HG03457 (cell line): ENCODE data around the gene SLC16A7.
"Not testable (repeated sequence)": the region's sequence is repeated elsewhere in the genome, so short reads cannot be mapped to it uniquely, and the experiment has no call there.

Experiments used
- ATAC-seq: cut with Tn5 transposase; IDR thresholded peaks from one replicate; pipeline ENCODE4 v1.9.1; 2021; ENCODE audit warnings: moderate number of reproducible peaks; ENCODE audit not compliant: unreplicated experiment

The SLC16A7 gene

DNA sequence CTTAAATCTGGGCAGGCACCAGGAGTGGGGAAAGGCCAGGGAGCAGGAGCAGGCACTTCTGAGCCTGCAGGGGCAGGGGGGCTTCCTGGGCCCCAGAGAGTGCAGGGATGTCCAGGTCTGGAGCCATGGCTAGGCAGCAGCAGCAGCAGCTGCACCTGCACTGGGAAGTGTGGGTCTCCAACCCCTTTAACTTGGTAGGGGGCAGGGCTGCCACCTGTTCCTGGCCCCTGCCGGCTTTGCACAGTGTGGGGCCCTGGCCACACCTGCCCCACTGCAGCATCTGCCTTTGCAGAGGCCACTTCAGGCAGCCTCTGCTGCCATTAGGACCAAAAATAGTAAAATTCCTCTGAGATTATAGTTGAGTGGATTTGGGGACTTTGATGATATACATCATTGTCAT lies 138.5 kb downstream of the SLC16A7 start:
- no peak for ATAC-seq

- ATAC-seq, result no peak
Measured at GRCh38 chr12:59735231-59735630, 139.4 kb downstream of the SLC16A7 start.

- ATAC-seq, result no peak
Measured at GRCh38 chr12:59736359-59736758, 140.5 kb downstream of the SLC16A7 start.

DNA sequence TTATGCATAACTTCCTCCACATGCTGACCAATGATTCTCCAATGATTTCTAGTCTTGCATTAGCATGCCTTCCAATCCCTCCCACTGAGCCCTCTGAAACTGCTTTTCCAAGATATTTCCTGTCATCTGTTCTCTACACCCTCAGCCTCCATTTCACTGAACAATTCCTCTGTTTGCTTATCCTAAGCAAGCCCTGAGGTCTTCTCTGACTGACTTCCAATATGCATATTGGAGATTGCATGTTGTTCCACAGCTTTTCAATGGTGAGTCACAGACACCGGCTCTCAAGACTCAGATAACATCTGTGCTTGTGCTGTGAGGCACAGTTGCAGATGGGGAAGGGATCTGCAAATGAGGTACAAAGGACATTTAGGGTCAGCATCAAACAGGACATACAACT lies 141.0 kb downstream of the SLC16A7 start:
- ATAC-seq, result no peak

DNA sequence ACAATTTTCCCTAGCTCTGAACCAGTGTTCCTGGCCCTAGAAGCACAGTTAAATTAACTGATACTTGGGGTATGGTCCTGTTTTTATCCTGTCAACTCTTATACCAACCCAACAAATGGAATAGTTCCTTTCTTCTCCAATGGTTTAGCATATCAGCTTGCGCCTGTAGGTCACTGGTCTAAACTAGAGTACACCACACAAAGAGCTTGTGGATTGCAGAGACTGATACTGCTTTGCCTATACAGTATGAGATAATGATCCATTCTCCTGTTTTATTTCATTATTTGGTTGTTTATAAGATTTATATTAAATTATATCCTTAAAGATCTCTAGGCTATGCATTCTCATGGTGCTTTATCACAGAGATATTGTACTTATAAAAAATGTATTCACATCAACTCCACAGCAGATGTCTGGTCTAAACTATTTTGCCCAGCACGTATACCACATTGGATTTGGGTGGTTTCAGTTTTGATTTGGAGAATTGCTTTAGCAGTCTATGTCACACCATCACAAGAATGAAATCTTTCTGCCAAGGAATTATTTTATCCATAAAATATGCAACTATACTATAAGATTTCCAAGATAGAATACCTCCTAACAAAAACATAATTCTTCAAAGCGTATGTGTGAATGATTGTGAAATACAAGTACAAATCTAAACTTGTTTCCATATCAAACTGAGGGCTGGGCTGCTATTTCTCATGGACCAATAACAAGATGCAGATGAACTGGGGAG lies 142.1 kb downstream of the SLC16A7 start:
- no peak for ATAC-seq

GRCh38 chr12:59742841-59743240 lies 147.0 kb downstream of the SLC16A7 start:
- ATAC-seq, result no peak

DNA sequence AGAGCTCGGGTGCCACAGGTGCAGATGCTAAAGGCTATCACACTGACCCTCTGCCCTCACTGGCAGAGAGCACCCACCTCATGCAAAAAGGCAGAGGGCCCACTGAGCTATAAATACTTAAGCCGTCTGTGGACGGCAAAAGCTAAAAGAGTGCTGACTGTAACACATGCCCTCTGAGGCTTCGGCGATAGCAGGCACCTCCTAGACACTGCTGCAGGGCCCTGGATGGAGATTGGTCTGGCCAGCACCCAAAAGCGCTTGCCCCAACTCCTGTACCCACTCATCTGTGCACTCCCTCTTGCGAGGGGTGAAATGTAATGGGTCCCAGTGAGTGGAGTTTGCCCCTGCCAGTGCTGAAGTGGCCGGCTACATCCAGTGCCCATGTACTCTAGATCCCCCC lies 148.7 kb downstream of the SLC16A7 start:
- no peak for ATAC-seq

DNA sequence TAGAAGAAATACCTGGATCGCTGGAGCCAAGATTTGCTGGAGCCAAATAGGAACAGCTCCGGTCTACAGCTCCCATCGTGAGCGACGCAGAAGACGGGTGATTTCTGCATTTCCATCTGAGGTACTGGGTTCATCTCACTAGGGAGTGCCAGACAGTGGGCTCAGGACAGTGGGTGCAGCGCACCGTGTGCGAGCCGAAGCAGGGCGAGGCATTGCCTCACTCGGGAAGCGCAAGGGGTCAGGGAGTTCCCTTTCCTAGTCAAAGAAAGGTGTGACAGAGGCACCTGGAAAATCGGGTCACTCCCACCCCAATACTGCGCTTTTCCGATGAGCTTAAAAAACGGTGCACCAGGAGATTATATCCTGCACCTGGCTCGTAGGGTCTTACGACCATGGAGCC lies 155.3 kb downstream of the SLC16A7 start:
- not testable (repeated sequence) for ATAC-seq

DNA sequence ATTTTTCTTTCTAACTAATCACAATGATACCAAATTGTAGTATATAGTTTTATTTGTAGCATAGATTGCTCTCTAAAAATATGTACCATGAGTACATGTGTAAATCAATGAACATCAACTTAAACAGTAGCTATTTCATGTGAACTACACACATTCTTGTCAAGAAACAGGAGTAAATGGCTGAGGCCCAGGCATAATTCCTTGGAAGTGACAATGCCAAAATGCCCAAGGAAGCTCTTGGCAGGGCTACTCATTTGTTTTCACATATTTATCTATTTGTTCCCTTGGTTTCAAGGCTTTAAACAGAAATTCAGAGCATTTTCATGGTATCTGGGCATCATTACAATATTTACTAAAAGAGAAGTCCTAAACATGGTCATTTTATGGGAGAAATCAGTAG lies 165.7 kb downstream of the SLC16A7 start:
- ATAC-seq, result no peak

GRCh38 chr12:59763835-59764234 lies 168.0 kb downstream of the SLC16A7 start:
- peak; percentile 69 for ATAC-seq

GRCh38 chr12:59768031-59768430 lies 172.2 kb downstream of the SLC16A7 start:
- ATAC-seq, result no peak

DNA sequence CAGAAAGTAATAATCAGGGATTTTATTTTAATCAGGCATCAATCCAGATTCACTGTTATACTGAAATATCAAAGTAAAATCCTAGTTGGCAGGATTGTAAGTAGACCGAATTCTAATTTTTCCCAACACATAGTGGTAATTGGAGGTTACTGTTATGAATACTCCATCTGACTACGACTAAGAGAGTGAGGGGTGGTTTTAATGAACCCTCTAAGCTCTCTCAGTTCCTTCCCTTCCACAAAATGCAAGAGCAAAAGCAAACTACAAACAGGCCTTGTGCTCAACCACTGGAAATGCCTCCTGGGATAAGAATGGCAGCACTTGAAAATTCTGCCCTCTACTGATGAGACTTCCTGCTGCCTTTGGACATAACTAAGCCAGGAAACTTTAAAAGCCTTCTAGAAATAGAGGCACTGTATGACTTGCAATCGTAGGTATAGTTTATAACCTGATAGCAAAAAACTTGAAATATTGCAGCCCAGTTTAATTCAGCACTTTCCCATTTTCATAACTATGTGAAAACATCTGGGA lies 184.8 kb downstream of the SLC16A7 start:
- no peak for ATAC-seq

- no peak for ATAC-seq
Measured at GRCh38 chr12:59787610-59788009, 191.8 kb downstream of the SLC16A7 start.

DNA sequence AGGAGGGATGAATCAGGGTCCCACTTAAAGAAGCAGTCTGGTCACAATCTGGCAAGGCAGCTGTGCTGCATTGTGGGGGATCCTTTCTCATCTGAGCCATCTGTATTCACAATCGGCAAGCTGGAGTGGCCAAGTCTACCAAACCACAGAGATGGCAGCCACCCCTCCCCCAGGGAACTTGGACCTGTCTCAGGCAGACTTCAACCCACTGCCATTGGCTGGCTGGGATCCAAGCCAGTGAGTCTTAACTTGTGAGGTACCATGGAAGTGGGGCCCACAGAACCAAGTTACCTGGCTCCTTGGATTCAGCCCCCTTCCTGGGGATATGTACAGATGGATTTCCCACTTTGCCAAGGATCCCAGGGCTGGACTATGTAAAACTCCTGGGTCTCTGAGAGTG lies 196.8 kb downstream of the SLC16A7 start:
- no peak for ATAC-seq

DNA sequence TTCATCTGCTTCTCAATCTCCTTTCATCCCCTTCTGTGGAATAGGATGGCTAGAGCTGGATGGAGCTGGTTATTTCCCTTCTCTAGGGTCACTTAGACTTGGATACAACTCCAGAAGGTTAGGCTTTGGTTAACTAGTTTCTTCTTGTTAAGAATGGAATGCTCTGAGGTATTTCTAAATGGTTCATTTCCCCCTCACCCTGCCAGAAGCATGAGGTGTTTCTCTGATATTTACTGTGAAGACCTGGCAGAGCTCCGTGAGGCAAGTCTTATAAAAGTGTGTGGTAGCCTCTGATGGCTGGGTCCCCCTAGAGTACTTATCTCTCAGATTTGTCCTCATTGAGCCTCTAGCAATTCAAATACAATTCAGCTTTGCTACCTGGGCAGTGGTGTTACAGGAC lies 207.9 kb downstream of the SLC16A7 start:
- no peak for ATAC-seq

DNA sequence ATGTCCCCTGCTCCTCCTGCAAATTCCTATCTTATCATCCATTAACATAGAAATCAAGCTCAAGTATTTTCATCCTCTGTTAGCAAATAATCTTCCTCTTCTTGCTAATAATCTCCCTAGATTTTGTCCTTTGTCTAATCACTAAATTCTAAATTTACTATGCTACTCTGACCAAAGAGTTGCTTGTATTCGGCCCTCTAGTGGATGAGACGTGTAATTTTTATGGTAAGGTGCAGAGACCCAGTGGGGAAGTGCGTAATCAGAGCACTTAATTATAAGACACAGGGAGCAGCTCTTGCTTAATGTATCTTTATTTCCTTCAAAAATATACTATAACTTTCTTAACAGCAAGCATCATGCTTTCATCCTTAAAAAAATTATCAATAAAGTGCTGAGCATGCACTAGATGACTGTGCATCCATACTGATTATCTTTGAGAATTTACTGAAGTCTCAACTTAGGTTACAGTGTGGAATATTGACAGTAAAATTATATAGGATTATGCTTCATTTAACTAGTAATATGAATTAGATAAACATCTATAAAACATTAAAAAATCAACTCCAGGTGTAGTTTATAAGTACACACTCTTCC lies 212.6 kb downstream of the SLC16A7 start:
- peak; percentile 88 for ATAC-seq

DNA sequence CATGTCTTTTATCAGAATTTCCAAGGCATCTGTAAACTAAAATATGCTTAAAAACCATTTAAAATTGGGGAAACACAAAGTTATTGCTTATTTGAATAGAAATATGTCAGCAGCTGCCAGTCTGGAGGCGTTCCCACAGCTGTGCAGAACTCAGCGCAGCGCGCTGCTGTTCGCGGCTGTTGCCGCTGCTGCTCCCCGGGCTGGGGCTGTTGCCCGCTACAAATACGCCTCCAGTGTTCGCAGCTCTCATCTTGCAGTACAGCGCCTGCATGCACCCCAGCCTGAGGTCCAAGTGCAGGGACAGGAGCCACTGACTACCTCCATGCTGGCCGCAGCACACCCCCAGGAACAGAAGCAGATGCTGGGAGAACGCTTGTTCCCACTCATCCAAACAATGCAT lies 216.2 kb downstream of the SLC16A7 start:
- no peak for ATAC-seq

DNA sequence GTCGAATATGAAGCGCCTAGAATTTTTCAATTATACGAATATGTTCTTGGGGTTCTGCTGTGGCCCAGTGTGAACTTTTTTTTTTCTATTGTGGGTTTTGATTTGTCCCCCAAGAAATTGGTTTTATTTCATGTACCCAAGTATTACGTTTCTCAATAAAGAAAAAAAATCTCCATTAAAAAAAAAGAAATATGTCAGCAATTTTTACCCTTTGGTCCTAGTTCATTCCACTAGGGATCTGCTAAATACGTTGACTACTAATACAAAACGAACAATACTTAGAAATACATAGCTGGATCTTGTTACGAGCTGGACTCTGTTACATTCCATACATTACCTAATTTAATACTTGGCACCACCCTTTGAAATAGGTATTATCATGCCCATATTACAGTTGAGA lies 216.9 kb downstream of the SLC16A7 start:
- no peak for ATAC-seq

DNA sequence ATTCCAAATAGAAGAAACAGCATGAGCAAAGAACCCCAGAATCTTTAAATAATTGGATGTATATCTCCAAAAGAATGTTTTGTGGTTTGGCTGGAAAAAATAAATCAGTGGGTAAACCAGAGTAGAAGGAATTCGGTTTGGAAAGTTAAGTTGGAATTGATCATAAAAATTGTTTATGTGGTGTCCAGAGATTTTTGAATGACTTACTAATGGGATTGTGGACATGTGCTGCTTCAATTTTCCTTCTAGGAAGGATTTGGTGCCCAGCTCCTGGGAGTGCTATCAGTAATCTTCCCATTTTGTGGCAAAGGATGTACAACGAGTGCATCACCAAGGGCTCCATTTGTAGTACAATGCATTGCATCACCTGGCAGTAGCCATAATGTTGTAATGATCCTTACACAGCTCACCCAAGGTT lies 224.8 kb downstream of the SLC16A7 start:
- ATAC-seq, result no peak

- ATAC-seq, result no peak
Measured at GRCh38 chr12:59823567-59823966, 227.7 kb downstream of the SLC16A7 start.

DNA sequence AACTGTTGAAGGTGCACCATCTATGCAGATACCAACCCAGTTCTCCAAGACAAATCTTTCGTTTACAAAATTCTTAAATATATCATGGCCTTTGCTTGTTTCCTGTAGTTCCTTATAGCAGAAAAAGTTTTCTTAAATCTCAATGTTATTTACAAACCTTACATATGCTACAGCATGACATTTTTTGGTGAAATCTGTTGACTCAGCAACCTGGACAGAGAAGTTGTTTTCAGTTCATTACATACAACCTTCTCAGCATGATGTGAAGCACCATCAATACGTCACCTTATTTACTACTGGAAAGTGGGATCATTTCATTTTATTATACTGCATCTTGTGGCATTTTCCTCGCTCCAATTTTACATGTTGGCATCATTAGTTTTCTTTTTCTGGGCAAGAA lies 231.9 kb downstream of the SLC16A7 start:
- ATAC-seq, result no peak

DNA sequence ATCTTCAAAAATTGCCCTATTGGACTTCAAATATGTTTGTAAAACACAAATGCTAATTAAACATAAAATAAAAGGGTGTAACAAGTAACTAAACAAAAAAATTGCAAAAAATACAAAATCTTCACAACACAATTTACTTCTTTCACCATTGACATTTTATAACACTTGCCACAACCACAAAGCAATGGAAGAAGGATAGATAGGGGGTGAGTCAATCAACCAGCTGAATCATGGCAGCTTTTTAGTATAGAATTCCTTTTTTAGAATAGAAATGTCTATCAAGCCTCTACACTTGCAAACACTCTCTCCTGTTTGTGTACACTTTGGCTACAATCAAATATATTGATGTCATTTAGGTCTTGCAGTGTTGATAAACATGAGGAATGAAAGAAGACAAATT lies 232.7 kb downstream of the SLC16A7 start:
- no peak for ATAC-seq

DNA sequence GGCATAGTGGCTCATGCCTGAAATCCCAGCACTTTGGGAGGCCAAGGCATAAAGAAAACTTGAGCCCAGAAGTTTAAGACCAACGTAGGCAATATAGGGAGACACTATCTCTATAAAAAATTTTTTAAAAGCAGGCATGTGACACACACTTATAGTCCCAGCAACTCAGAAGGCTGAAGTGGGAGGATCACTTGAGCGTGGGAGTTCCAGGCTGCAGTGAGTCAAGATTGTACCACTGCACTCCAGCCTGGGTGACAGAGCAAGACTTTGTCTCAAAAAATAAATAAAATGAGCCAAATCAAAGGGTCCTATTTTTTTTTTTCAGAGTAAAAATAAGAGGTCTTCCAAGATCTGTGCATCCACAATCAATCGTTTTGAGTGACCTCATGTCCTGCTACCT lies 237.6 kb downstream of the SLC16A7 start:
- no peak for ATAC-seq
